K562 (cell line): Measurements from ENCODE around the gene ABHD14A. TPM values are rescaled to one million over a fixed set of nuclear protein-coding genes. Genes with fewer than 3 reads are reported as not detected.

Source experiments
- ATAC-seq: fragments of 200-7000 bp; cut with Tn5 transposase; 3 replicates; pipeline ENCODE4 v1.9.1; 2020; ENCODE audit warnings: moderate library complexity
- BruUV-seq: library from RNA; stranded (reverse); fragments of 400-500 nt; replicated peaks from 2 replicates; lab custom pipeline; 2021; lab: Mats Ljungman, UMichigan
- CTCF ChIA-PET: fragments of 300-600 bp; formaldehyde crosslinking; extraction: SDS; loops from one replicate; lab custom pipeline; 2021; ENCODE audit warnings: low intra/inter-chr PET ratio; lab: Yijun Ruan, JAX
- POLR2A ChIA-PET: fragments of 300-600, 350-650 bp; sonication (Branson Sonifier 250); formaldehyde crosslinking; extraction: SDS; loops from one replicate; lab custom pipeline; 2021; ENCODE audit warnings: antibody characterized with exemption, inconsistent platforms; lab: Yijun Ruan, JAX
- DNase-seq, 4 experiments: peaks; one replicate each; pipeline versions ENCODE4 v3.0.0 to v3.0.0-alpha.2; 2011 to 2018; ENCODE audit warnings: low spot score in 3 of 4, mixed read lengths in 3 of 4; ENCODE audit errors: extremely low read depth in 1 of 4
- FAIRE-seq: peaks from 2 replicates; lab custom pipeline; 2011; peaks lifted over from hg19 to GRCh38; lab: Jason Lieb, UNC
- H2AFZ ChIP-seq: 2 replicates; pipeline ENCODE4 v1.6.0; 2011; ENCODE audit warnings: low read depth, low read length, control low read depth, inconsistent platforms
- H3K27ac ChIP-seq: fragments of 200-600 bp; 3 replicates; pipeline ENCODE4 v1.8.0; 2011; ENCODE audit warnings: low read depth, mild to moderate bottlenecking, control low read depth, inconsistent platforms, low read length, moderate library complexity, mixed read lengths; ENCODE audit errors: extremely low read depth
- H3K27me3 ChIP-seq, 2 experiments: fragments of 300-600 bp in 1 of 2; 2 replicates in 1 of 2; 3 replicates in 1 of 2; pipeline versions ENCODE4 v1.6.0 to v1.8.0; 2011; ENCODE audit warnings: inconsistent platforms in 2 of 2, low read length in 2 of 2, mild to moderate bottlenecking in 1 of 2, mixed read lengths in 1 of 2, moderate library complexity in 1 of 2; ENCODE audit not compliant: control insufficient read depth in 2 of 2, insufficient read depth in 2 of 2
- H3K36me3 ChIP-seq: fragments of 300-600 bp; 3 replicates; pipeline ENCODE4 v1.8.0; 2011; ENCODE audit warnings: mild to moderate bottlenecking, low read length, inconsistent platforms; ENCODE audit not compliant: control insufficient read depth, insufficient read depth
- H3K4me1 ChIP-seq, 2 experiments: fragments of 200-600 bp in 1 of 2; replicated peaks in 1 of 2; 2 replicates in 1 of 2; 3 replicates in 1 of 2; pipeline versions ENCODE4 v1.5.1 to v1.8.0; 2011; ENCODE audit warnings: inconsistent platforms in 2 of 2, low read length in 2 of 2, mild to moderate bottlenecking in 1 of 2, mixed read lengths in 1 of 2, moderate library complexity in 1 of 2; ENCODE audit not compliant: control insufficient read depth in 2 of 2, insufficient read depth in 2 of 2
- H3K4me2 ChIP-seq: 2 replicates; pipeline ENCODE4 v1.6.1; 2011; ENCODE audit warnings: low read length, control low read depth, inconsistent platforms, mixed read lengths; ENCODE audit not compliant: insufficient read depth
- H3K4me3 ChIP-seq: fragments of 200-600 bp; sonication (generic), shearing (Covaris generic); 2 replicates; pipeline ENCODE4 v1.5.1; 2016; ENCODE audit warnings: control low read depth, inconsistent platforms
- H3K79me2 ChIP-seq: fragments of 200-600 bp; 3 replicates; pipeline ENCODE4 v1.8.0; 2011; ENCODE audit warnings: low read length, inconsistent platforms; ENCODE audit not compliant: control insufficient read depth, insufficient read depth
- H3K9ac ChIP-seq, 2 experiments: 2 replicates each; pipeline versions ENCODE4 v1.6.0 to v1.6.1; 2011; ENCODE audit warnings: low read depth in 2 of 2, low read length in 2 of 2, control low read depth in 1 of 2, inconsistent platforms in 1 of 2, mild to moderate bottlenecking in 1 of 2, mixed read lengths in 1 of 2; ENCODE audit not compliant: insufficient read depth in 1 of 2
- H3K9me1 ChIP-seq: one replicate; pipeline ENCODE4 v1.6.0; 2011; ENCODE audit warnings: inconsistent platforms, mild to moderate bottlenecking, low read length, moderate library complexity; ENCODE audit not compliant: control insufficient read depth, insufficient read depth
- H3K9me3 ChIP-seq: replicated peaks from 2 replicates; pipeline ENCODE4 v1.5.1; 2011; ENCODE audit warnings: low read depth, low read length, inconsistent platforms; ENCODE audit not compliant: control insufficient read depth, insufficient read depth
- H4K20me1 ChIP-seq: replicated peaks from 2 replicates; pipeline ENCODE4 v1.6.1; 2011; ENCODE audit warnings: low read length, inconsistent platforms, mixed read lengths; ENCODE audit not compliant: control insufficient read depth, insufficient read depth
- ATF1 ChIP-seq, 2 experiments: fragments of 450-650 bp in 1 of 2; IDR thresholded peaks; 2 replicates each; pipeline ENCODE4 v1.6.1; 2016; ENCODE audit warnings: missing compliant biosample characterization in 1 of 2, missing genetic modification characterization in 1 of 2
- CEBPG ChIP-seq, 3 experiments: fragments of 200-800 bp in 1 of 3; sonication (Bioruptor generic) in 1 of 3; sonication (generic) in 1 of 3; formaldehyde crosslinking in 1 of 3; IDR thresholded peaks in 2 of 3; conservative IDR thresholded peaks in 1 of 3; 2 replicates each; pipeline versions ENCODE4 v1.6.1 to v1.8.0; 2016 to 2022; ENCODE audit warnings: missing compliant biosample characterization in 2 of 3, missing genetic modification characterization in 2 of 3, mild to moderate bottlenecking in 1 of 3, missing genetic modification reagents in 1 of 3
- ESRRA ChIP-seq: fragments of 450-650 bp; IDR thresholded peaks from 2 replicates; pipeline ENCODE4 v1.6.1; 2014; ENCODE audit warnings: low read depth, mild to moderate bottlenecking, moderate library complexity, borderline replicate concordance
- ETS2 ChIP-seq: IDR thresholded peaks from 2 replicates; pipeline ENCODE4 v1.6.1; 2016; ENCODE audit warnings: borderline replicate concordance, missing genetic modification characterization, mild to moderate bottlenecking, moderate library complexity, missing compliant biosample characterization; ENCODE audit not compliant: poor library complexity, severe bottlenecking
- ETV5 ChIP-seq: sonication (generic); formaldehyde crosslinking; IDR thresholded peaks from 2 replicates; pipeline ENCODE4 v1.4.0; 2020; ENCODE audit warnings: low read depth, mild to moderate bottlenecking, missing genetic modification reagents
- HDAC1 ChIP-seq, 2 experiments: fragments of 450-650 bp; IDR thresholded peaks; 2 replicates each; pipeline ENCODE4 v1.6.1; 2016 to 2017; ENCODE audit warnings: inconsistent platforms in 1 of 2, mild to moderate bottlenecking in 1 of 2, moderate library complexity in 1 of 2
- IRF1 ChIP-seq: sonication (generic); formaldehyde crosslinking; IDR thresholded peaks from 2 replicates; pipeline ENCODE4 v1.8.0; 2022; ENCODE audit warnings: missing genetic modification reagents, mild to moderate bottlenecking, borderline replicate concordance
- NRF1 ChIP-seq, 2 experiments: fragments of 450-650 bp; IDR thresholded peaks in 1 of 2; conservative IDR thresholded peaks in 1 of 2; 2 replicates each; pipeline ENCODE4 v1.6.1; 2014; ENCODE audit warnings: mild to moderate bottlenecking in 2 of 2
- ZNF584 ChIP-seq: fragments of 200-800 bp; sonication (Bioruptor generic); IDR thresholded peaks from 2 replicates; pipeline ENCODE4 v1.6.1; 2016; ENCODE audit warnings: low read depth, mild to moderate bottlenecking, missing genetic modification characterization, missing compliant biosample characterization
- WGBS: fragments of 100-300 bp; shearing (Covaris generic); methylation state at CpG from one replicate; pipeline ENCODE4 v1.1.6; 2016; ENCODE audit warnings: low coverage, mixed read lengths; ENCODE audit not compliant: insufficient coverage; ENCODE audit errors: missing lambda C conversion rate; 5-methylcytosine and 5-hydroxymethylcytosine counted together
- in situ Hi-C: fragments of 300-500 bp; cut with MboI; formaldehyde crosslinking; loops from 4 replicates; pipeline ENCODE4 v1.15.0; 2018; ENCODE audit warnings: inconsistent platforms, mixed read lengths
- intact Hi-C: fragments of 100-400 bp; cut with micrococcal nuclease; formaldehyde crosslinking; loops from 2 replicates; pipeline ENCODE4 v1.14.2; 2022
- polyA plus RNA-seq, 8 experiments: library from polyadenylated mRNA; depleted of rRNA in 4 of 8; stranded (reverse) in 5 of 8; unstranded in 3 of 8; fragments of >200 nt; fragmentation: Nextera tagmentation in 2 of 8; fragmentation: Illumina TruSeq in 1 of 8; extraction: Ambion mirVana in 2 of 8; extraction: Trizol in 1 of 8; gene quantifications; 2 replicates each; pipeline versions ENCODE4 v1.2.1 to v1.2.3, GENCODE V29; 2011 to 2014; ENCODE audit warnings: inconsistent platforms in 1 of 8, missing spikeins in 1 of 8
- total RNA-seq, 7 experiments: library from RNA; depleted of rRNA in 6 of 7; stranded (reverse); fragments of >200 nt in 6 of 7; fragmentation: Illumina TruSeq in 2 of 7; extraction: Trizol in 2 of 7; gene quantifications; 2 replicates each; pipeline versions ENCODE4 v1.2.1 to v1.2.3, GENCODE V29; 2011 to 2021; ENCODE audit warnings: low replicate concordance in 1 of 7
- TF ChIP-seq, protein P1 (sequence below): fragments of 450-650 bp; formaldehyde crosslinking; IDR thresholded peaks from 2 replicates; pipeline ENCODE4 v1.4.0; 2020; ENCODE audit warnings: mild to moderate bottlenecking, moderate library complexity

Gene ABHD14A
- total and polyA plus RNA-seq, 9 of the 15 experiments (the other 6 are each of a cell fraction or from before 2014, with no cell fraction given) = 0.90 to 10.5 (median 8.3) TPM

GRCh38 chr3:51960386-51960785 lies 14.5 kb upstream of the ABHD14A start:
- in situ Hi-C loops = no loop called here
- Histone ChIP-seq H4K20me1 (0 out of 2 replicates have a peak, but pooled peaks cover 6% of the 10 kb centered on the region), H3K79me2 (no peaks in the 10 kb centered on the region), H3K27ac (no peak overlapping the region), H2AFZ (no peak overlapping the region), H3K36me3 (no peaks in the 10 kb centered on the region), H3K9me1 (no peaks in the 10 kb centered on the region), H3K4me1 (peaks cover 0 to 23% of the 10 kb centered on the region in 2 experiments; a peak in 2 of 5 replicates), H3K9ac (peak overlapping the region in 1 of 2 experiments; percentile 20; a peak in 2 of 4 replicates), H3K27me3 (peaks cover 0 to 17% of the 10 kb centered on the region in 2 experiments; a peak in 2 of 5 replicates), H3K9me3 (no peaks in the 10 kb centered on the region), H3K4me2 (no peak overlapping the region), H3K4me3 (no peak overlapping the region)
- CTCF ChIA-PET = no interaction called here
- POLR2A ChIA-PET = no interaction called here
- ATAC-seq (no peak), FAIRE-seq (no peak), DNase-seq (no peak)
- BruUV-seq = no TSS peak
- TF ChIP-seq NRF1 (conservative IDR thresholded peaks at IDR 0.05 in 1 of 2, IDR thresholded peaks at IDR 0.05 in 1 of 2) (no peak), CEBPG (CRISPR knock-in tag; IDR thresholded peaks at IDR 0.05) (no peak), CEBPG (tag; conservative IDR thresholded peaks at IDR 0.05 in 1 of 2, IDR thresholded peaks at IDR 0.05 in 1 of 2) (no peak), ETS2 (no peak), IRF1 (CRISPR knock-in tag) (no peak), ZNF584 (CRISPR knock-in tag) (no peak), ATF1 (CRISPR knock-in tag; IDR thresholded peaks at IDR 0.05) (no peak), ATF1 (tag; IDR thresholded peaks at IDR 0.05) (no peak), ESRRA (no peak), HDAC1 (IDR thresholded peaks at IDR 0.05) (no peak), ETV5 (CRISPR knock-in tag) (no peak)
- TF ChIP-seq, protein P1, sequence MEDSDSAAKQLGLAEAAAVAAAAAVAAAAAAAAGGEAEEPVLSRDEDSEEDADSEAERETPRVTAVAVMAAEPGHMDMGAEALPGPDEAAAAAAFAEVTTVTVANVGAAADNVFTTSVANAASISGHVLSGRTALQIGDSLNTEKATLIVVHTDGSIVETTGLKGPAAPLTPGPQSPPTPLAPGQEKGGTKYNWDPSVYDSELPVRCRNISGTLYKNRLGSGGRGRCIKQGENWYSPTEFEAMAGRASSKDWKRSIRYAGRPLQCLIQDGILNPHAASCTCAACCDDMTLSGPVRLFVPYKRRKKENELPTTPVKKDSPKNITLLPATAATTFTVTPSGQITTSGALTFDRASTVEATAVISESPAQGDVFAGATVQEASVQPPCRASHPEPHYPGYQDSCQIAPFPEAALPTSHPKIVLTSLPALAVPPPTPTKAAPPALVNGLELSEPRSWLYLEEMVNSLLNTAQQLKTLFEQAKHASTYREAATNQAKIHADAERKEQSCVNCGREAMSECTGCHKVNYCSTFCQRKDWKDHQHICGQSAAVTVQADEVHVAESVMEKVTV (CRISPR knock-in tag) = no peak
- intact Hi-C loops = no loop called here
- 14% methylated on average over 9 of the region's 10 CpGs for WGBS
